ENCODE data around the gene CYP4F2. TPM values are rescaled to one million over a fixed set of nuclear protein-coding genes. Genes with fewer than 3 reads are reported as not detected.

The CYP4F2 gene
- polyA plus RNA-seq, 1 donor from 2014 or later: not detected

DNA sequence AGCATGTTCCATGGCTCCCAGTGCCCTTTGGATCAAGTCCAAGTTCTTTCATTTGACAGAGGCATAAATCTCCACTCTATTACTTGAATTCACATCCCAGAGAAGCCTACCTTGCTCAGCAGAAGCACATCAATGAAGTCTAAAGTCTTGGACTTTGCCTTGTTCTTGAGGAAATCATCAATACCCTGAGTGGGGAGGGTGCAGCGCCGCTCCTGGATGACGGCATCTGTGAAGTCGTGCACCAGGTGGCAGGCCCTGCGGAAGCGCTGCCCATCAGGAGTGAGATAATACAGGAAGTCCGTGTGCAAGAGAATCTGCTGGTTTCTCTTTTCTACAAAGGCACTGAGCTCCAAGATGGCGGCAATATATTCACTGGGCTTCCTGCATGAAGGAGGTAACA, 25.8 kb upstream of the CYP4F2 start:
- Histone ChIP-seq H3K27me3 (ENCODE audit: insufficient read depth, low read depth, low read length) (no peaks in the 10 kb centered on the region), H3K4me3 (ENCODE audit: low read length) (no peak overlapping the region), H3K9me2 (ENCODE audit: insufficient read depth, low read length) (no peaks in the 10 kb centered on the region), H3K27ac (ENCODE audit: low read length) (no peak overlapping the region), H4K20me1 (ENCODE audit: insufficient read depth) (no peaks in the 10 kb centered on the region), H3K9me3 (ENCODE audit: low read length) (peaks cover 5% of the 10 kb centered on the region), H3K4me2 (ENCODE audit: low read length) (no peak overlapping the region), H2AFZ (ENCODE audit: low read depth, low read length) (no peak overlapping the region), H3K79me2 (replicated peaks; ENCODE audit: insufficient read depth, low read length) (no peaks in the 10 kb centered on the region), H3K36me3 (ENCODE audit: insufficient read depth, low read length) (no peaks in the 10 kb centered on the region), H3F3A (ENCODE audit: insufficient read depth, low read length, poor library complexity, severe bottlenecking) (no peaks in the 10 kb centered on the region), H3K9ac (ENCODE audit: low read length) (no peak overlapping the region)
- TF ChIP-seq EP300 (conservative IDR thresholded peaks at IDR 0.05; ENCODE audit: poor library complexity, severe bottlenecking) (no peak), EZH2 (IDR thresholded peaks at IDR 0.05; ENCODE audit: borderline replicate concordance, insufficient read depth, low read length, poor library complexity, severe bottlenecking) (no peak), POLR2AphosphoS5 (IDR thresholded peaks at IDR 0.05) (no peak), SMC3 (conservative IDR thresholded peaks at IDR 0.05; ENCODE audit: poor library complexity) (no peak), RAD21 (conservative IDR thresholded peaks at IDR 0.05) (no peak), MXI1 (conservative IDR thresholded peaks at IDR 0.05; ENCODE audit: poor library complexity, severe bottlenecking) (no peak), TAF1 (IDR thresholded peaks at IDR 0.05; ENCODE audit: low read depth) (no peak)
- TF ChIP-seq, protein P1, sequence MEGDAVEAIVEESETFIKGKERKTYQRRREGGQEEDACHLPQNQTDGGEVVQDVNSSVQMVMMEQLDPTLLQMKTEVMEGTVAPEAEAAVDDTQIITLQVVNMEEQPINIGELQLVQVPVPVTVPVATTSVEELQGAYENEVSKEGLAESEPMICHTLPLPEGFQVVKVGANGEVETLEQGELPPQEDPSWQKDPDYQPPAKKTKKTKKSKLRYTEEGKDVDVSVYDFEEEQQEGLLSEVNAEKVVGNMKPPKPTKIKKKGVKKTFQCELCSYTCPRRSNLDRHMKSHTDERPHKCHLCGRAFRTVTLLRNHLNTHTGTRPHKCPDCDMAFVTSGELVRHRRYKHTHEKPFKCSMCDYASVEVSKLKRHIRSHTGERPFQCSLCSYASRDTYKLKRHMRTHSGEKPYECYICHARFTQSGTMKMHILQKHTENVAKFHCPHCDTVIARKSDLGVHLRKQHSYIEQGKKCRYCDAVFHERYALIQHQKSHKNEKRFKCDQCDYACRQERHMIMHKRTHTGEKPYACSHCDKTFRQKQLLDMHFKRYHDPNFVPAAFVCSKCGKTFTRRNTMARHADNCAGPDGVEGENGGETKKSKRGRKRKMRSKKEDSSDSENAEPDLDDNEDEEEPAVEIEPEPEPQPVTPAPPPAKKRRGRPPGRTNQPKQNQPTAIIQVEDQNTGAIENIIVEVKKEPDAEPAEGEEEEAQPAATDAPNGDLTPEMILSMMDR (IDR thresholded peaks at IDR 0.05; ENCODE audit: poor library complexity, severe bottlenecking): no peak
- TF ChIP-seq, protein P2, sequence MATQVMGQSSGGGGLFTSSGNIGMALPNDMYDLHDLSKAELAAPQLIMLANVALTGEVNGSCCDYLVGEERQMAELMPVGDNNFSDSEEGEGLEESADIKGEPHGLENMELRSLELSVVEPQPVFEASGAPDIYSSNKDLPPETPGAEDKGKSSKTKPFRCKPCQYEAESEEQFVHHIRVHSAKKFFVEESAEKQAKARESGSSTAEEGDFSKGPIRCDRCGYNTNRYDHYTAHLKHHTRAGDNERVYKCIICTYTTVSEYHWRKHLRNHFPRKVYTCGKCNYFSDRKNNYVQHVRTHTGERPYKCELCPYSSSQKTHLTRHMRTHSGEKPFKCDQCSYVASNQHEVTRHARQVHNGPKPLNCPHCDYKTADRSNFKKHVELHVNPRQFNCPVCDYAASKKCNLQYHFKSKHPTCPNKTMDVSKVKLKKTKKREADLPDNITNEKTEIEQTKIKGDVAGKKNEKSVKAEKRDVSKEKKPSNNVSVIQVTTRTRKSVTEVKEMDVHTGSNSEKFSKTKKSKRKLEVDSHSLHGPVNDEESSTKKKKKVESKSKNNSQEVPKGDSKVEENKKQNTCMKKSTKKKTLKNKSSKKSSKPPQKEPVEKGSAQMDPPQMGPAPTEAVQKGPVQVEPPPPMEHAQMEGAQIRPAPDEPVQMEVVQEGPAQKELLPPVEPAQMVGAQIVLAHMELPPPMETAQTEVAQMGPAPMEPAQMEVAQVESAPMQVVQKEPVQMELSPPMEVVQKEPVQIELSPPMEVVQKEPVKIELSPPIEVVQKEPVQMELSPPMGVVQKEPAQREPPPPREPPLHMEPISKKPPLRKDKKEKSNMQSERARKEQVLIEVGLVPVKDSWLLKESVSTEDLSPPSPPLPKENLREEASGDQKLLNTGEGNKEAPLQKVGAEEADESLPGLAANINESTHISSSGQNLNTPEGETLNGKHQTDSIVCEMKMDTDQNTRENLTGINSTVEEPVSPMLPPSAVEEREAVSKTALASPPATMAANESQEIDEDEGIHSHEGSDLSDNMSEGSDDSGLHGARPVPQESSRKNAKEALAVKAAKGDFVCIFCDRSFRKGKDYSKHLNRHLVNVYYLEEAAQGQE (IDR thresholded peaks at IDR 0.05; ENCODE audit: borderline replicate concordance): no peak

DNA sequence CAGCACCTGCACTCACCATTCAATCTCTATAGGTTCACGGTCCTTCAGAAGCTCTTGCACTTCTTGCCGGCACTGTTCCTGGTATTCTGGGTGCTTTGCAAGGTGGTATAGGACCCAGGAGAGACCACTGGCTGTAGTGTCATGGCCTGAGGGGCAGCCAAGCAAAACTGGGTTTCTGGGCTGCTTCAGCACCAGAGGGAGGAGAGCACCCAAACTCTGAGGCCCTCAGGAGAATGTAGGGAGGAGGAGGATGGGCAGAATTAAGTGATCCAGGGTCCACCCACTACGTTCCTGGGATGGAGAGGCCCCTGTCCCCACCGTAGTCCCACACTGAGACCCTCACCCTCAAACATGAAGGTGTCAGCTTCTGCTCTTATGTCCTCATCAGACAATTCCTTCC, 24.1 kb upstream of the CYP4F2 start:
- no peaks in the 10 kb centered on the region for H3K27me3 ChIP-seq (ENCODE audit: insufficient read depth, low read depth, low read length)
- H3K79me2 ChIP-seq (replicated peaks; ENCODE audit: insufficient read depth, low read length): no peaks in the 10 kb centered on the region
- no peaks in the 10 kb centered on the region for H3F3A ChIP-seq (ENCODE audit: insufficient read depth, low read length, poor library complexity, severe bottlenecking)
- H2AFZ ChIP-seq (ENCODE audit: low read depth, low read length): no peak overlapping the region
- H3K27ac ChIP-seq (ENCODE audit: low read length): no peak overlapping the region
- no peaks in the 10 kb centered on the region for H3K9me3 ChIP-seq (ENCODE audit: low read length)
- no peaks in the 10 kb centered on the region for H3K9me2 ChIP-seq (ENCODE audit: insufficient read depth, low read length)
- no peak overlapping the region for H3K4me3 ChIP-seq (ENCODE audit: low read length)
- H3K9ac ChIP-seq (ENCODE audit: low read length): no peak overlapping the region
- no peaks in the 10 kb centered on the region for H4K20me1 ChIP-seq (ENCODE audit: insufficient read depth)
- H3K36me3 ChIP-seq (ENCODE audit: insufficient read depth, low read length): no peaks in the 10 kb centered on the region
- no peak for TF ChIP-seq RAD21 (conservative IDR thresholded peaks at IDR 0.05)
- TF ChIP-seq EP300 (conservative IDR thresholded peaks at IDR 0.05; ENCODE audit: poor library complexity, severe bottlenecking): no peak
- no peak for TF ChIP-seq EZH2 (IDR thresholded peaks at IDR 0.05; ENCODE audit: borderline replicate concordance, insufficient read depth, low read length, poor library complexity, severe bottlenecking)
- TF ChIP-seq MXI1 (conservative IDR thresholded peaks at IDR 0.05; ENCODE audit: poor library complexity, severe bottlenecking): no peak
- no peak for TF ChIP-seq SMC3 (conservative IDR thresholded peaks at IDR 0.05; ENCODE audit: poor library complexity)
- H3K4me2 ChIP-seq (ENCODE audit: low read length): no peak overlapping the region

Data from neural cell (in vitro differentiated cells).